Renal cortex interstitium (tissue), 11 donors: ENCODE measurements around the gene RPS15. TPM values are rescaled to one million over a fixed set of nuclear protein-coding genes. Genes with fewer than 3 reads are reported as not detected.
"Not testable (repeated sequence)": the region's sequence is repeated elsewhere in the genome, so short reads cannot be mapped to it uniquely, and the experiment has no call there.

ENCODE experiments used
- DNase-seq, 11 donors: peaks; one replicate each; pipeline ENCODE4 v3.0.0-alpha.2; 2013; ENCODE audit warnings: low read depth in 9 of 11, low spot score in 4 of 11; ENCODE audit errors: extremely low read depth in 1 of 11
- polyA plus RNA-seq, 3 donors: library from polyadenylated mRNA; unstranded; fragments of 120-200 nt; gene quantifications; one replicate each; pipeline ENCODE4 v1.2.1, GENCODE V29; 2013; ENCODE audit not compliant: insufficient read length in 3 of 3

RPS15 gene
- polyA plus RNA-seq, 3 donors, result 587 to 892 (median 766) TPM

GRCh38 chr19:1439525-1440417, 1.6 kb downstream of the RPS15 start:
- not testable (repeated sequence) for DNase-seq

GRCh38 chr19:1440418-1440801, 2.2 kb downstream of the RPS15 start:
- DNase-seq, result no peak

DNA sequence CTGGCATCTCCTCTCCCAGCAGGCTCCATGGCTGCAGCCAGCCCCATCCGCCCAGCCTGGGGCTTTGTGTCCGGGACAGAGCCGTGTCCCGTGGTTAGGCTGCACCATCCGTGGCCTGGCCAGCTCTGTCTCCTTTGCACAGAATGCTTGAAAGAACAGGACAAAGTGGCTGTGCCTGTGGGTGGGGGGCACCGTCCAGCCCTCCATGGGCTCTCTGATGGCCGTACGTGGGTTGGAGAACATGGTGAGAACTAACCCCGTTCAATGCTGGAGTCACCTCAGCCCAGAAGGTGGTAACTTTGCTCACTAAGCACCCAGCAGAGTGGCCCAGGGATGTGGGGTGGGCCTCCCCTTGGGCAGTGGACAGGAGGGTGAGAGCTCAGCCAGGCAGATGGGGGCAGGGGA, 2.8 kb downstream of the RPS15 start:
- DNase-seq, result no peak

DNA sequence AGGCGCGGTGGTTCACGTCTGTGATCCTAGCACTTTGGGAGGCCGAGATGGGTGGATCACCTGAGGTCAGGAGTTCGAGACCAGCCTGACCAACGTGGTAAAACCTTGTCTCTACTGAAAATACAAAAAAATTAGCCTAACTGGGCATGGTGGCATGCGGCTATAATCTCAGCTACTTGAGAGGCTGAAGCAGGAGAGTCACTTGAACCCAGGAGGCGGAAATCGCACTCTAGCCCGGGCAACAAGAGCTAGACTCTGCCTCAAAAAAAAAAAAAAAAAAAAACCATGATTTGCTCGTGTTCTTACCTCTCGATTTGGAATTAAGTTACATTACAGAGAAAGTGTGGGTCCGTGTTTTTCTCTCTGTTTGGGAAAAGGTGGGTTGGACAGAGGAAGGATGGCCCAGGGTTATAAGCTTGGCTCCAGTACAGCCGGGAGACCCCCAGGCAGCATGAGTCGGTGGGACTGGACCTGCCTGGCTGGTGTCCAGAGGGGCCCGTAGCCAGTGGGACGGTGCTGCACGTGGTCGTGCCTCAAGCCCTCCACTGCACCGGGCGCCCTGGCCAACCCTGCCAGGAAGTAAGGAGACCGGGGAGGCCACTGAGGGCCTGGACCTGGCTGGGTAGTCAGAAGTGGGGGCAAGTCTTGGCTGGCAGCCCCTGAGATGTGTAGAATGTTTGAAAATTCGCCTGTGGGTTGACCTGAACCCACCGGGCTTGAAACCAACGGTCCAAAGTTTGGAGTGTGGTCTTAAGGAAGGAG, 3.7 kb downstream of the RPS15 start:
- no peak for DNase-seq

DNA sequence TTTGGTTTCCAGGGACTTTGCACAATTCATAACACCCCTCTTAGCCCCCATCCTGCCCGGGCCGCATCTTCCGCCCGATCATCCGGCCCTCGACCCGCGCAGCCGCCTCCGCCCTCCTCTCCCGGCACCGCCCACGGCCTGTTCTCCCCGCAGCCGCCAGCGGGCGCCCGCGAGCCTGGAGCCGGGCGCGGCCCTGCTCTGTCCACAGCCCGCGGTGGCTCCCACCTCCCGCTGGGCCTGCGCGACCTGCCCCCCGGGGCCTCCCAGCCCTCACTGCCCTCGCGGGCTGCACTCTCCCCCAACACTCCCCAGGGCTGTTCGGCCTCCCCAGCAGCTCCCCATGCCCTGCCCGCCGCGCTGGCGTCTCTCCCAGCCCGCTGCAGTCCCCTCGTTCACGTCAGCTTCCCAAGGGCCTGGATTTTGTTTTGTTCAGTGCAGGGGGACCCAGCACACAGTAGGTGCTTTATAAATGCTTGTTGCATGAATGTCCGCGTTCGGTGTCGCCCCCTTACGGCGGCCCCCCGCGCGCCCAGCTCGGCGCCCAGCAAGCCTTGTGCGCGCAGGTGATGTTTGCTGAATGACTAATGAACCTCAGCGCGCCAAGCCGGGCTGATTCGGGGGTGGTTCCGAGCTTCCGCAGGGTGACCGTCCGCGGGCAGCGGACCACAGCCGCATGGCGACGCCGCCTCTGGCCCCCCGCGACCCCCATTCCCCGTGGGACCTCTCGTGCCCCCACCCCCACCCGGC, 7.2 kb downstream of the RPS15 start:
- peak in 1 of 11 donors; percentile 49 for DNase-seq

- no peak for DNase-seq
Observed at GRCh38 chr19:1445932-1446712, 7.9 kb downstream of the RPS15 start.

- no peak for DNase-seq
Observed at GRCh38 chr19:1446713-1447481, 8.7 kb downstream of the RPS15 start.

DNA sequence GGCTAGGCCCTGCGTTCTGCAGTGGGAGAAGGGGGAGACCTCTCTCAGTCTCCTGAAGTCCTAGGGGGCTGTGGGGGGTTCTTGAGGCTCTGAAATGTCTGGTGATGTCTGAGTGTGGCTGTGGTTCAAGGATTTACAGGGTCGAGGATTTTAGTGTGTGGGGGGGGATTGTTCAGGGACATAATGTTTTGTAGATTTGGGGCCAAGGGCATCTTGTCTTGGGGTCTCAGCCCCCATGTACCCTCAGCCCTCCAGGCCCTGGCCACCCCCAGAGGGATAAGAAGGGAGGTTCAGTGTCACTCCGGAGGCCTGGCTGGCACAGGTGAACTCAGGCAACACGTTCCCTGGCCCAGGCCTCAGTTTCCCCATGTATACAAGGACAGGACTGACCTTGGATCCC, 9.3 kb downstream of the RPS15 start:
- no peak for DNase-seq

DNA sequence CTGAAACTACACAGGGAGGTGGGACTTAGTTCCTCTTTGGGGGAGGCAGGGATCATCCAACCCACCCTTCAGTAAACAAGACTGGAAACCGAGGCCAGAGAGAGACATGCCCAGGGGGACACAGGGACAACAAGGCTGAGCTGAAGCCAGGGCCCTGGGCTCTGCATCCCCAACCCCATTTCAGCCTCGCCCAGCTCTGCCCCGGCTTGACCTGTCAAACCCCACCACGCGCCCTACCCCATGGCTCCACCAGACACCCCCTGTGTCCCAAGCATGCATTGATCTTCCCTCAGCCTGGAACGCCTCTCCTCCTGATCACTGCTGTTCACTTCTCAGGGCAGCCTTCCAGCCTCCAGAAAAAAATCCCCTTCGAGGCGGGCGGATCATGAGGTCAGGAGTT, 9.7 kb downstream of the RPS15 start:
- DNase-seq, result no peak

GRCh38 chr19:1449467-1450442, 11.6 kb downstream of the RPS15 start, which contains the start of gene APC2:
TSS of gene APC2 (plus strand) at chr19:1450121. CDS start at chr19:1453002, 2,881 bp downstream.
- no peak for DNase-seq

GRCh38 chr19:1450735-1451731, 12.8 kb downstream of the RPS15 start:
- no peak for DNase-seq

DNA sequence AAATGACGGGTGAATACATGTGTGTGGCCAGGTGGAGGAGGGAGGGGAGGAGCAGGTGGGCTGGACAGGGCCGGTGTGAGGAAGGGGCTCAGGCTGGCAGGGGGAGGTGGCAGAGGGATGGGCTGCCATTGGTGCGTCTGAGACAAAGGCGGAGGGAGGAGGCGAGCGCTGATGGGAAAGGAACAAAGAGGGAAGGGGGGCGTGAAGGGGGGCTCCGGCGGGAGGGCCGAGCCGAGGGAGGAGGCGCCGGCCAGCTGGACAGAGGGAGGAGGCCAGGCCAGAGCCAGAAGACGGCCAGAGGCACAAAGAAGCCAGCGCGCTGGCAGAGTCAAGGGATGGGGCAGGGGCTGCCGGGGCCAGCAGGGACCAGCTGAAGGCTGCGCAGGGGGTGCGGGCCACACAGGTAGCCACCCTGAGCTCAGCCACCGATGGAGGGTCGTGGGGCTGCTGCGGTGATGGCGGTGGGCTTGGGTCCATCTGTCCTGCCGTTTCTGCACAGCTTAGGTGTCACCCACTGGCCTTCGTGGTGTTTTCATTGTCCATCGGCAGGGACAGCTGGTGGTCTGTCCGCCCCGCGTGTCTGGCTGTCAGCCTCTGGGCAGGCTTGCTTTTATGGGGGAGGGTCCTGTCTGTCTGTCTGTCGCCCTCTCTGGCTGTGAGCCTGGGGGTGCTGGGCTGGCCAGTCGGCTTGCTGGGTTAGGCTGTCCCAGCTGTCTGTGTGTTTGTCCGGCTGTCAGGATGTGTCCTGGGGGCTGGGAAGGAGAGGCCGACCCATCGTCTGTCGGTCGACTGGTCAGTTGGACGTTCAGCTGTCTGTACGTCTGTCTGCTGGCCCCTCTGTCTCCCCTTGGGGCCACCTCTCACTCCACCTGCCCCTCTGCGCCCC, 14.0 kb downstream of the RPS15 start:
- DNase-seq, result no peak

- no peak for DNase-seq
Observed at GRCh38 chr19:1452802-1453524, 14.8 kb downstream of the RPS15 start.
